ENCODE results near the gene TICAM1.
"Not testable (repeated sequence)": the region's sequence is repeated elsewhere in the genome, so short reads cannot be mapped to it uniquely, and the experiment has no call there.

Gene TICAM1

DNA sequence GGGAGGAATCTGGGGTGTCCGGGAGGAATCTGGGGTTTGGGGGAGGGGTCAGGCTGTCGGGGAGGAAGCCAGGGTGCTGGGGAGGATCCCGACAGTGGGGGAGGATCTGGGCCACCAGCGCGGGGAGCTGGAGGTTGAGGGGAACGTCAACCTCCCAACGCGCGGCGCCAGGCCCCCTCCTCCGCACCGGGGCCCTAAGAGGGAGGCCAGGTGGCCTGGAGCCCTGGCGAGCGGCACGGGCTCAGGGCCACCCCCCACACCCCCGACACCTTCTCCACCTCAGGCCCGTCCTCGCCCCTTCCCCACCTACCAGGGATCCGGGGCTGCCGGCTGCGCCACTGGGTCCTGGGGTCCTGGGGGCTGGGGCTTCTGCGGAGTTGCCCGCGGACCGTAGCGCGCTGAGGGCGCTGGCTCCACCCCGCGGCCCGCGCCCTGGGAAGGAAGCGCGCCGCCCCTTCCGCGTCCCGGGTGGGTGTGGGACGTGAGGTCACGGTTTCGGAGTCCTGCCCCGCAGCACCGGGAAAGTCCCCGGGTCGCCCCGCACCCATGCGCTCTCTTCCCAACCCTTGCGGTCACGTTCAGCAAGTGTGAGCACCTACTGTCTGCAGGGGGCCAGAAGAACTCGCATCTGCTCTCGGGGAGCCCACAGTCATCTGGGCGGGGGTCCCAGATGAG, at the start of gene TICAM1:
Gene TICAM1 (minus strand): TSS at position 409 of the 675 bp plus-strand sequence. CDS start 13,335 bp downstream, outside the sequence.
- DNase-seq (ENCODE audit: low spot score): peak; percentile 78

DNA sequence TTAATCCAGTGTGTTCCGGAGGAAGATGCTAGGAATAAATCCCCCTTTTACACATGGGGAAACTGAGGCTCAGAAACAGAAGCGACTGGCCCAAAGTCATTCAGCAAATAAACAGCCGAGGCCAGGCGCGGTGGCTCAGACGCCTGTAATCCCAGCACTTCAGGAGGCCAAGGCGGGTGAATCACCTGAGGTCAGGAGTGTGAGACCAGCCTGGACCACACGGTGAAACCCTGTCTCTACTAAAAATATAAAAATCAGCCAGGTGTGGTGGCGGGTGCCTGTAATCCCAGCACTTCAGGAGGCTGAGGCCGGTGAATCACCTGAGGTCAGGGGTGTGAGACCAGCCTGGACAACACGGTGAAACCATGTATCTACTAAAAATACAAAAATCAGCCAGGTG, 47.5 kb upstream of the TICAM1 start:
- no peak for DNase-seq (ENCODE audit: low spot score)

DNA sequence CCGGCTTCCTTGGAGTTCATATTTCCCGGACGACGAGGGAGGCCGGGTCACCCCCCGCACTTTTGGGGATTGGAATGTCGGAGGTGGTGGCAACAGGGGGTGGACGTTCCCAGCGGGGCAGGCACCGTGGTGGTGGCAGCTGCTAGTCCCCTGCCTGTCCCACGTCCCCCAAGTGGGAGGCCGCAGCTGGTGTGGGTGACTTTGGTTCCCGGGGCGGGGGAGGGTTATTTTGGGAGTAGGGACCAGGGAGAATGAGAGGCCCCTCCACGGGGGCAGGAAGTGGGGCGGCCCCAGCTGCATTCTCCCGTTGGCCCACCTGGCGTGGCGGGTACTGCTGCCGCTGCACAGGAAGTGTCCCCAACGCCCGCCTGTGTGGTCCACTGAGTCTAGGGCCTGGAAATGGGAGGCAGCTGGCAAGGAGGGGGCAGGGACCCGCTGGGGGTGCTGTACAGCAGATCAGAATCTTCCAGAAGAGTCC, 47.0 kb upstream of the TICAM1 start:
- DNase-seq (ENCODE audit: low spot score): no peak

DNA sequence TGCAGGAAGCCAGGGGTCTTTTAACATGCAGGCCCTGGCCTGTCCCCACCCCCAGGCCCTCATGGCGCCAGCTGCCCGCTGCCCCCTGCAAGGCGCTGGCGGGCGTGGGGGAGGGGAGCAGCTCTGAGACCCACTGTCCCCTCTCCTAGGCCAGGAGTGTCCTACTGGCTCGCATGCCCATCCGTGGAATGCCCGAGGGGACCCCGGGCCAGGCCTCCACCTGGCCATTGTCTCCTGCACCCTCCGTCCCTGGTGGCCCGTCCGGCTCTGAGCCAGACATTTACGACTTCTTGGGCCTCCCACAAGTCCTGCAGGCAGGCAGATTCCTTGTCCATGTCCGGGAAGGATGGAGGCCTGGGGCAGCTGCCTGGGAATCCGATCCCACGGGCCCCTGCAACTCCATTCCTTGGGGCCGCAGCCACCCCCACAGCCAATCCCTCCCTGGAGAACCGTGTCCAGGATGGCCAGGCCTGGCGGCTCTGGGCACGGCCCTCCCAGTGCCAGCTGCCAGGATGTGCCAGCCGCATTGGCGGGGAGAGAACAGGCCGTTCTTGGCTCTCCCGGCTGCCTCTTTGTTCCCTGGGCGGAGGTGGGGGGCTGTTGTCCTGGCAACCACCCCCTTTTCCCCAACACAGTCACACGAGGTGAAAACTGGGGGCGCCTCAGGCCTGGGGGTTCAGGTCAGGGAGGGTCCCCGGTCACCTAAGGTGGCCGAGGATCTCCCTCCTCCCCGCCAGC, 46.4 kb upstream of the TICAM1 start:
- DNase-seq (ENCODE audit: low spot score): no peak

- no peak for DNase-seq (ENCODE audit: low spot score)
Measured at GRCh38 chr19:4873930-4874329, 42.4 kb upstream of the TICAM1 start.

- no peak for DNase-seq (ENCODE audit: low spot score)
Measured at GRCh38 chr19:4871711-4872110, 40.2 kb upstream of the TICAM1 start.

DNA sequence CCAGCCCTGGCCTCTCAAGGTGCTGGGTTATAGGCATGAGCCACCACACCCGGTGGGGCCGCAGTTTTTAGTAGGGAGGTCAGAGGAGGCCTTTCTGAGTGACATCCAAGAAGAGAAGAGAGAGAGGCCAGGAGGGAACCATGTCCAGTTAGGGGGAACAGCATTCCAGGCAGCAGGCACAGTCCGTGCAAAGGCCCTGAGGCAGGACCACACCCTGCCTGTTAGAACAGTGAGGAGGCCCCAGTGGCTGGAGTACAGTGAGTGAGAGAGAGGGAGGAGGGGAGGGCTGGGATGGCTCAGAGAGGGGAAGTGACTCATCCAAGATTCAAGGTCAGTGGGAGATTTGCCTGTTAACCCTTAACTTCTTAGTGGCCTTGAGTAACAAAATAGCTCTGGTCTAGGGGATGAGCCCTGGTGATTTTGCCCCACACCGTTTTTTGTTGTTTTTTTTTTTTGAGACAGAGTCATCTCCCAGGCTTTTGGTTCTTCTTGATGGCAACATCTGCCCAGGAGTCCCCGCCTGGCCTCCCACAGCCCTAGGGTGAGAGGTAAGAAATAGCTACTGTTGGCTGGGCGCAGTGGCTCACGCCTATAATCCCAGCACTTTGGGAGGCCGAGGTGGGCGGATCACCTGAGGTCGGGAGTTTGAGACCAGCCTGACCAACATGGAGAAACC, 38.7 kb upstream of the TICAM1 start:
- DNase-seq (ENCODE audit: low spot score): peak; percentile 91

GRCh38 chr19:4868286-4868834, 36.8 kb upstream of the TICAM1 start:
- no peak for DNase-seq (ENCODE audit: low spot score)

GRCh38 chr19:4867534-4868285, 36.2 kb upstream of the TICAM1 start, which contains the start of gene PLIN3:
Gene PLIN3, minus strand, starts transcription at chr19:4867667. Its CDS starts 6,273 bp downstream, at chr19:4861394.
- peak; percentile 100 for DNase-seq (ENCODE audit: low spot score)

DNA sequence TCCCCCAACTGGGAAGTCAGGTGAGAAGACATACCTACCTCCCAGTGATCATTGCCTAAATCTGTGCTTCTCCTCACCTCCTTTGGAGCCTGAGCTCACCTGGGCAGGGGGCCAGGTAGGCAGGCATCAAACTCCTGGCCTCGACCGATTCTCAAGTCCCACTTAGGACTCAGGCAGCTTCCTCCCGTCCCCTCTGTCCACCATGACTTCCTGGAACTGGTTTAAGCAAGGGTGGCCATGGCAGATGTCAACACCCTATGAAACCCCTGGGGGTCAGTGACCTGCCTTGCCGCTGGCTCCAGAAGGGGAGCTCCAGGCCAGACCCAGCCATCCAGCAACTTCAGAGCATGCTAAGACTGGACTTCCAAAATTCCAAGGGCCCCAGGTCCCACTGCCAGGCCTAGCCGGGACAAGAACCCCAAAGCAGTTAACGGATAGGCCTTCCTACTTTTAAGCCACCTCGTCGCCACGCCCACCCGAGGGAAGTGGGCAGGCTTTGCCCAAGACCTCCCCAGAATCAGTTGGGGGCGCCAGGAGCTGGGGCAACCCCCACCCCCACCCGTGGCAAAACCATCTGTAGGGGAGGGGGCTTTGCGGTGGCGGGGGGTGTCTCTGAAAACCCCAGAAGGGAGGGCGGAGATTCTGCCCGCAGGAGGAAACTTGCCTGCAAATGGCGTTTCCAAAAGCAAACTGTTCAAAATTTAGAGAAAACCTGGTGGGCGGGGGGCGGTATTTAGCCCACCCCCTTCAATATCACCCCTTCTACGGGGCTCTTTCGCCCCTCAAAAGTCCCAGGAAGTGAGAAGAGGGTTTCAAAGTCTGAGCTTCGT, 35.3 kb upstream of the TICAM1 start:
- DNase-seq (ENCODE audit: low spot score): peak; percentile 63

DNA sequence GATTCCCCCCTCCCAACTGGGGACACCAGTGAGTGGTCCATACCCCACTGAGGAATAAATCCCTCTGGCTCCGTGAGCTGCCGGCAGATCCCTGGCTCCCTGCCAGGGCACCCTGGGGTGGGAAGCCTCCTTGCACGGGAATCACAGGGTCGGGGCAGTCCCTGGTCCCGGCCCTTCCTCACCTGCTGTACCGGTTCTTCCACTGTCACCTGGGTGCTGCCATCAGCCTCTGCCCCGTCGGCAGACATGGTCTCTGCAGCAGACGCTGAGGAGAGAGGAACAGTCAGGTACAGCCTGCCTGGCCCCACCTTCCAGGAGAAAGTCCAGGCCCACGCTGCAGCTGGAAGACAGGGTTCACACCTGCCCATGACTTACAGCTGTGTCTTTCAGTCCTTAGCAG, 29.6 kb upstream of the TICAM1 start:
- DNase-seq (ENCODE audit: low spot score): no peak

DNA sequence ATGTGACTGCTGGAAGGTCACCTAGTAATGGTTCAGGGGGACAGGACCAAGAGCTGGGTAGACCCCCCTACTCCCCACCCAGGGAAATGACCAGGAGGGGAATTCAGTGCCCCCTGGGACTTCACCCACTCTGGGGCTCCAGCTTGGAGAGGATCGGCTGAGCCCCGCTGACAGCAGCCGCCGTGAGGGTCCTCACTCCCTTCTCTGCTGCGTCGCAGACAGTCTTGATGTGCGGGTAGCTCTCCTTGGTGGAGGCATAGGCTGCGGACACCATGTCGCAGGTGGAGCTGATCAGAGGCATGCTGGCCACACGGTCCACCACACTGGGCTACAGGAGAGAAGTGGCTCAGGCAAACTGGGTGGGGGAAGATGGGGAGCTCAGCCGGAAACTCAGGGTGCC, 28.2 kb upstream of the TICAM1 start:
- DNase-seq (ENCODE audit: low spot score): no peak

DNA sequence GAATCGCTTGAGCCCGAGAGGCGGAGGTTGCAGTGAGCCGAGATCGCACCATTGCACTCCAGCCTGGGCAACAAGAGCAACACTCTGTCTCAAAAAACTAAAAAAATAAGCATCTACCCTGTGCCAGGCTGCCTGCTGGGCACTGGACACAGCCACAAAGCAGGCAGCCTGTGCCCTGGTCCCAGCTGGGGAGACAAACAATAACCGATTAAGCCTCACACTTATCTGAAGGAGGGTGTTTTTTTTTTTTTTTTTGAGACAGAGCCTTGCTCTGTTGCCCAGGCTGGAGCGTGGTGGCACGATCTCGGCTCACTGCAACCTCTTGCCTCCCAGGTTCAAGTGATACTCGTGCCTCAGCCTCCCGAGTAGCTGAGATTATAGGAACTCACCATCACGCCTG, 25.0 kb upstream of the TICAM1 start:
- not testable (repeated sequence) for DNase-seq (ENCODE audit: low spot score)

GRCh38 chr19:4853506-4853905, 22.0 kb upstream of the TICAM1 start:
- not testable (repeated sequence) for DNase-seq (ENCODE audit: low spot score)

DNA sequence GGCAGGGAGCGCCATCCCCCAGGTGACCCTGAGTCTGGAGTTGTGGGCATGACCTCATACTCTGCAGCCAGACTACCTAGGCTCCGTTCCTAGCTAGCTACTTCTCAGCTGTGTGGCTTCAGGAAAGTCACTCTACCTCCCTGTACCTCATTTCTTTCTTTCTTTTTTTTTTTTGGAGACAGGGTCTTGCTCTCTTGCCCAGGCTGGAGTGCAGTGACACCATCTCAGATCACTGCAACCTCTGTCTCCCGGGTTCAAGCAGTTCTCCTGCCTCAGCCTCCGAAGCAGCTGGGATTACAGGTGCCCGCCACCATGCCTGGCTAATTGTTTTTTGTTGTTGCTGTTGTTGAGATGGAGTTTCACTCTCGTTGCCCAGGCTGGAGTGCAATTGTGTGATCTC, 21.0 kb upstream of the TICAM1 start:
- no peak for DNase-seq (ENCODE audit: low spot score)

DNA sequence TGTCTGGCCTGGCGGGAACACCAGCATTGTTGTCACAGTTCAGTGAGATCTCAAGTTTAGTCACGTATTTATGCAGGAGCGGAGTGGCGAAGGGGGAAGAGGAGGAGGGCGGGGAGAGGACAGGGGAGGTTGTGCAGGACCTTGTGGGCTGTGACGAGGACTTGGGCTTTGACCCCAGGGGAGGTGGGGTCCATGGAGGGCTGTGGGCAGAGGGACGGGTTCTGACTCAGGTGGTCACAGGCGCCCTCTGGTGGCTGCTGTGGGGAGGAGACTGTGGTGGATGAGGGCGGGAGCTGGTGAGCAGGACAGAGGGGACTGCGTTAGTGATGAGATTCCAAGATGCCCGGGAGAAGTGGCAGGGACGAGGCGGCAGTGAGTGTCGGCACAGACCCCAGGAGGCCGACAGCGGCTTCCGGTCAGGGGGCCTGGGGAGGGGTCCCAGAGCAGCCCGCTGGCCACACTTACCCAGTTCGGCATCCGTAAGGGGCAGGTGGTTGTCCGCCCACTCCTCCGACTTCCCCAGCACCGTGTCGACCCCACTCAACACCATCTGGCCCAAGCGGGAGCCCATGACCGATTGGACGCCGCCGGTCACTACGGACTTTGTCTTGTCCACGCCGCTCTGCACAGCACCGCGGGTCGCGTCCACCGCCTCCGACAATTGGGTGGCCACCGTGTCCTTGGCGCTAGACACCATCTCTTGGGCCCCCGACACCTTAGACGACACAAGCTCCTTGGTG, 20.2 kb upstream of the TICAM1 start:
- peak; percentile 84 for DNase-seq (ENCODE audit: low spot score)

- DNase-seq (ENCODE audit: low spot score): no peak
Measured at GRCh38 chr19:4849019-4849418, 17.5 kb upstream of the TICAM1 start.

GRCh38 chr19:4847190-4847973, 15.9 kb upstream of the TICAM1 start:
- no peak for DNase-seq (ENCODE audit: low spot score)

- peak; percentile 51 for DNase-seq (ENCODE audit: low spot score)
Measured at GRCh38 chr19:4845975-4846374, 14.5 kb upstream of the TICAM1 start.
